ENCODE measurements around the gene SPATS2L. TPM values are rescaled to one million over a fixed set of nuclear protein-coding genes. Genes with fewer than 3 reads are reported as not detected.
A peak's percentile ranks its signal among the peaks of the same experiment; 100 is the strongest.

Gene SPATS2L
- total and polyA plus RNA-seq, 2 experiments from 2014 or later: 159 to 202 TPM

- H3K4me2 ChIP-seq: no peak overlapping the region
- no peaks in the 10 kb centered on the region for H3K9me3 ChIP-seq (ENCODE audit: low read depth)
- no peak overlapping the region for H3K4me3 ChIP-seq
- H3K4me1 ChIP-seq (ENCODE audit: insufficient read depth): no peaks in the 10 kb centered on the region
- no peak for DNase-seq (ENCODE audit: low spot score)
- H3K9me2 ChIP-seq (replicated peaks; ENCODE audit: insufficient read depth): no peaks in the 10 kb centered on the region
- no peak for TF ChIP-seq EZH2phosphoT487 (IDR thresholded peaks at IDR 0.05; ENCODE audit: low read depth, severe bottlenecking, unreplicated experiment)
- TF ChIP-seq, protein P1, sequence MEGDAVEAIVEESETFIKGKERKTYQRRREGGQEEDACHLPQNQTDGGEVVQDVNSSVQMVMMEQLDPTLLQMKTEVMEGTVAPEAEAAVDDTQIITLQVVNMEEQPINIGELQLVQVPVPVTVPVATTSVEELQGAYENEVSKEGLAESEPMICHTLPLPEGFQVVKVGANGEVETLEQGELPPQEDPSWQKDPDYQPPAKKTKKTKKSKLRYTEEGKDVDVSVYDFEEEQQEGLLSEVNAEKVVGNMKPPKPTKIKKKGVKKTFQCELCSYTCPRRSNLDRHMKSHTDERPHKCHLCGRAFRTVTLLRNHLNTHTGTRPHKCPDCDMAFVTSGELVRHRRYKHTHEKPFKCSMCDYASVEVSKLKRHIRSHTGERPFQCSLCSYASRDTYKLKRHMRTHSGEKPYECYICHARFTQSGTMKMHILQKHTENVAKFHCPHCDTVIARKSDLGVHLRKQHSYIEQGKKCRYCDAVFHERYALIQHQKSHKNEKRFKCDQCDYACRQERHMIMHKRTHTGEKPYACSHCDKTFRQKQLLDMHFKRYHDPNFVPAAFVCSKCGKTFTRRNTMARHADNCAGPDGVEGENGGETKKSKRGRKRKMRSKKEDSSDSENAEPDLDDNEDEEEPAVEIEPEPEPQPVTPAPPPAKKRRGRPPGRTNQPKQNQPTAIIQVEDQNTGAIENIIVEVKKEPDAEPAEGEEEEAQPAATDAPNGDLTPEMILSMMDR (IDR thresholded peaks at IDR 0.05; ENCODE audit: poor library complexity): no peak
- TF ChIP-seq EZH2 (IDR thresholded peaks at IDR 0.05; ENCODE audit: borderline replicate concordance): no peak
- no peak overlapping the region for H2AFZ ChIP-seq
- H3K27me3 ChIP-seq: no peaks in the 10 kb centered on the region
- 94% methylated on average over 4 of the region's 4 CpGs for WGBS (ENCODE audit: low lambda C conversion rate, missing lambda C conversion rate)
- no peaks in the 10 kb centered on the region for H3K36me3 ChIP-seq (replicated peaks; ENCODE audit: insufficient read depth, low read depth)
- no peak overlapping the region for H3K27ac ChIP-seq
- no peaks in the 10 kb centered on the region for H3K79me2 ChIP-seq
- H4K20me1 ChIP-seq (ENCODE audit: insufficient read depth, poor library complexity, severe bottlenecking): no peaks in the 10 kb centered on the region
Measured at GRCh38 chr2:200475795-200476194, 169.3 kb downstream of the SPATS2L start.

GRCh38 chr2:200476836-200477235 lies 170.3 kb downstream of the SPATS2L start:
- H4K20me1 ChIP-seq (ENCODE audit: insufficient read depth, poor library complexity, severe bottlenecking): no peaks in the 10 kb centered on the region
- H3K27ac ChIP-seq: no peak overlapping the region
- no peaks in the 10 kb centered on the region for H3K27me3 ChIP-seq
- no peak overlapping the region for H3K4me3 ChIP-seq
- H3K9me3 ChIP-seq (ENCODE audit: low read depth): no peaks in the 10 kb centered on the region
- TF ChIP-seq, protein P1 (IDR thresholded peaks at IDR 0.05; ENCODE audit: poor library complexity): no peak
- TF ChIP-seq EZH2 (IDR thresholded peaks at IDR 0.05; ENCODE audit: borderline replicate concordance) (no peak), EZH2phosphoT487 (IDR thresholded peaks at IDR 0.05; ENCODE audit: low read depth, severe bottlenecking, unreplicated experiment) (no peak)
- H3K4me1 ChIP-seq (ENCODE audit: insufficient read depth): no peaks in the 10 kb centered on the region
- no peak for DNase-seq (ENCODE audit: low spot score)
- WGBS (ENCODE audit: low lambda C conversion rate, missing lambda C conversion rate): 83% methylated on average over 8 of the region's 8 CpGs
- no peak overlapping the region for H3K4me2 ChIP-seq
- no peaks in the 10 kb centered on the region for H3K9me2 ChIP-seq (replicated peaks; ENCODE audit: insufficient read depth)
- no peaks in the 10 kb centered on the region for H3K79me2 ChIP-seq
- no peaks in the 10 kb centered on the region for H3K36me3 ChIP-seq (replicated peaks; ENCODE audit: insufficient read depth, low read depth)
- H2AFZ ChIP-seq: no peak overlapping the region

DNA sequence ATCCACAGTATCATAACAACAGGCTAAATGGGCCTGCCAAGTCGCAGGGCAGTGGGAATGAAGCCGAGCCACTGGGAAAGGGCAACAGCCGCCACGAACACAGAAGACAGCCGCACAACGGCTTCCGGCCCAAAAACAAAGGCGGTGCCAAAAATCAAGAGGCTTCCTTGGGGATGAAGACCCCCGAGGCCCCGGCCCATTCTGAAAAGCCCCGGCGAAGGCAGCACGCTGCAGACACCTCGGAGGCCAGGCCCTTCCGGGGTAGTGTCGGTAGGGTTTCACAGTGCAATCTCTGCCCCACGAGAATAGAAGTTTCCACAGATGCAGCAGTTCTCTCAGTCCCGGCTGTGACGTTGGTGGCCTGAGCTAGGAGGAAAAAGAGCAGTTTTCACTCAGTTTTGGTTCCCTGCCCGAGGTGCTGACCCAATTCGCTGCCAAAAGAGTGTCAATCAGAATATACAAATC lies 171.2 kb downstream of the SPATS2L start:
- H3K27ac ChIP-seq: no peak overlapping the region
- H3K36me3 ChIP-seq (replicated peaks; ENCODE audit: insufficient read depth, low read depth): no peaks in the 10 kb centered on the region
- no peak overlapping the region for H3K4me2 ChIP-seq
- no peak for TF ChIP-seq EZH2 (IDR thresholded peaks at IDR 0.05; ENCODE audit: borderline replicate concordance)
- H4K20me1 ChIP-seq (ENCODE audit: insufficient read depth, poor library complexity, severe bottlenecking): no peaks in the 10 kb centered on the region
- H3K9me2 ChIP-seq (replicated peaks; ENCODE audit: insufficient read depth): no peaks in the 10 kb centered on the region
- no peaks in the 10 kb centered on the region for H3K4me1 ChIP-seq (ENCODE audit: insufficient read depth)
- no peaks in the 10 kb centered on the region for H3K9me3 ChIP-seq (ENCODE audit: low read depth)
- H3K79me2 ChIP-seq: no peaks in the 10 kb centered on the region
- 99% methylated on average over 21 of the region's 21 CpGs for WGBS (ENCODE audit: low lambda C conversion rate, missing lambda C conversion rate)
- H3K4me3 ChIP-seq: no peak overlapping the region
- DNase-seq (ENCODE audit: low spot score): no peak
- H3K27me3 ChIP-seq: no peaks in the 10 kb centered on the region
- no peak overlapping the region for H2AFZ ChIP-seq

- Histone ChIP-seq H3K27me3 (no peaks in the 10 kb centered on the region), H3K4me2 (no peak overlapping the region), H3K9me3 (ENCODE audit: low read depth) (no peaks in the 10 kb centered on the region), H3K79me2 (no peaks in the 10 kb centered on the region), H3K4me3 (no peak overlapping the region), H4K20me1 (ENCODE audit: insufficient read depth, poor library complexity, severe bottlenecking) (no peaks in the 10 kb centered on the region), H3K36me3 (replicated peaks; ENCODE audit: insufficient read depth, low read depth) (no peaks in the 10 kb centered on the region), H3K4me1 (ENCODE audit: insufficient read depth) (peaks cover 7% of the 10 kb centered on the region), H3K9me2 (replicated peaks; ENCODE audit: insufficient read depth) (no peaks in the 10 kb centered on the region), H2AFZ (no peak overlapping the region), H3K27ac (peak overlapping the region; percentile 38)
- TF ChIP-seq EZH2 (IDR thresholded peaks at IDR 0.05; ENCODE audit: borderline replicate concordance): no peak
- TF ChIP-seq EZH2phosphoT487 (IDR thresholded peaks at IDR 0.05; ENCODE audit: low read depth, severe bottlenecking, unreplicated experiment): no peak
- TF ChIP-seq, protein P1 (IDR thresholded peaks at IDR 0.05; ENCODE audit: poor library complexity): no peak
- WGBS (ENCODE audit: low lambda C conversion rate, missing lambda C conversion rate): 44% methylated on average over 8 of the region's 8 CpGs
- DNase-seq (ENCODE audit: low spot score): no peak
Measured at GRCh38 chr2:200479692-200480265, 173.3 kb downstream of the SPATS2L start.
